NOMO-1 treated with dmso at 0.1 percent for 144 hours (cell line): ENCODE results near the gene MAP7.
A peak's percentile ranks its signal among the peaks of the same experiment; 100 is the strongest.
"Not testable (repeated sequence)": the region's sequence is repeated elsewhere in the genome, so short reads cannot be mapped to it uniquely, and the experiment has no call there.

Experiments
- DNase-seq: peaks from one replicate; lab custom pipeline; 2025; ENCODE audit not compliant: unreplicated experiment; lab: John Stamatoyannopoulos, UW

MAP7 gene

GRCh38 chr6:136550330-136551071, at the start of gene MAP7:
Gene MAP7, minus strand, starts transcription at chr6:136550422. Its CDS starts 14 bp downstream, at chr6:136550408.
- DNase-seq, result peak; percentile 12

GRCh38 chr6:136599329-136600011, 49.2 kb upstream of the MAP7 start:
- DNase-seq, result no peak

DNA sequence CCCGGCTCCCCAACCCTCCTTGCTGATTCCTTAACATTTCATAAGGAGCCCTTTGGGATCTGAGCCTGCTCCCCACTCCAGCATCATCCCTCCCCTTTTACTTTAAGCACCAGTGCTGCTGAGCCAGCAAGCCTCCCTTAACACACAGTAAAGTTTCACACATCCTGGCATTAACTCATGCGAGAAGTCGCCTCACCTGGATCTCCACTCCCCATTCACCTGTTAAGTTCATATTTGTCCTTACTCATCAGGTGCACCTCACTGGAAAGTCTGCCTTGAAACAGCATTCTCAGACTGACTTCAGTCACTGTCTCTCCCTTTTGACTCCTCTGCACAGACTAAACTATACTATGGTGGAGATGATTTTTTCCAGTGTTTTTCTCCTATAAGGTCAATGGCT, 47.8 kb upstream of the MAP7 start:
- no peak for DNase-seq

DNA sequence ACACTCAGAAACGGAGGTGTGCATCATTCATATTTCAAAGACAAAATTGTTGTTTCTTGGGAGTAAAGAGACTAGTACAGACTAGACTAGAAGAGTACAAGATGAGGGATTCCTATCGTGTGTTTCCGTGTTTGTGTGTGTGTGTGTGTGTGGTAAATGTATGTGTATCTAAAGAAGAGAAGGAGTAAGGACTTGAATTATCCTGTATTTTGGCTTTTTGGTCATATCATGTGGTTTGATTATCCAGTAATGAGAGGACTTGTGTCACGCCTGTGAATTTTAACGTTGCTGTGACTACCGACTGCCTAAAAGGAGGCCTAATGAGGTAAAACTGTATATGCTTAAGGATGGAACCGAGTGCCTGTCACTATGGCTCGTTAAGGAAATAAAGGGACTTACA, 44.4 kb upstream of the MAP7 start:
- DNase-seq, result no peak

GRCh38 chr6:136593748-136594490, 43.7 kb upstream of the MAP7 start:
- peak; percentile 85 for DNase-seq

- DNase-seq, result no peak
Observed at GRCh38 chr6:136592930-136593673, 42.9 kb upstream of the MAP7 start.

GRCh38 chr6:136591617-136592016, 41.4 kb upstream of the MAP7 start:
- DNase-seq, result no peak

- DNase-seq, result not testable (repeated sequence)
Observed at GRCh38 chr6:136590846-136591245, 40.6 kb upstream of the MAP7 start.

GRCh38 chr6:136587527-136587926, 37.3 kb upstream of the MAP7 start:
- no peak for DNase-seq

DNA sequence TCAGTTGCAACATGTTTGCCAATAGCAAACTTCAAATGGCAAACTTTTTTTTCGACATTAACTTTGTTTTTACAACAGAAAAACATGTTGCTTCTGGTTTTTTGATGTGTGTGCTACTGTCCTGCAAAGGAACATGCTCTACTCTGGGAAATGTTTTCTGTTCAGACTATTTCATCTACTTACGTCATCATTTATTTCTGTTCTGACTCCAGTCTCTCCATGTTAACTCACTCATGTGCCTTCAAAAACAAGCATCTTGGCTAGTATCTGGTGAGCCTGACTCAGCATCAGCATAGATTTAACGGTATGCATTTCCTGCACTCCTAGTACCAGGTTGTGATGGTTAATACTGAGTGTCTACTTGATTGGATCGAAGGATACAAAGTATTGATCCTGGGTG, 36.1 kb upstream of the MAP7 start:
- DNase-seq, result no peak

GRCh38 chr6:136585523-136585922, 35.3 kb upstream of the MAP7 start:
- DNase-seq, result not testable (repeated sequence)

- DNase-seq, result not testable (repeated sequence)
Observed at GRCh38 chr6:136584290-136584689, 34.1 kb upstream of the MAP7 start.

DNA sequence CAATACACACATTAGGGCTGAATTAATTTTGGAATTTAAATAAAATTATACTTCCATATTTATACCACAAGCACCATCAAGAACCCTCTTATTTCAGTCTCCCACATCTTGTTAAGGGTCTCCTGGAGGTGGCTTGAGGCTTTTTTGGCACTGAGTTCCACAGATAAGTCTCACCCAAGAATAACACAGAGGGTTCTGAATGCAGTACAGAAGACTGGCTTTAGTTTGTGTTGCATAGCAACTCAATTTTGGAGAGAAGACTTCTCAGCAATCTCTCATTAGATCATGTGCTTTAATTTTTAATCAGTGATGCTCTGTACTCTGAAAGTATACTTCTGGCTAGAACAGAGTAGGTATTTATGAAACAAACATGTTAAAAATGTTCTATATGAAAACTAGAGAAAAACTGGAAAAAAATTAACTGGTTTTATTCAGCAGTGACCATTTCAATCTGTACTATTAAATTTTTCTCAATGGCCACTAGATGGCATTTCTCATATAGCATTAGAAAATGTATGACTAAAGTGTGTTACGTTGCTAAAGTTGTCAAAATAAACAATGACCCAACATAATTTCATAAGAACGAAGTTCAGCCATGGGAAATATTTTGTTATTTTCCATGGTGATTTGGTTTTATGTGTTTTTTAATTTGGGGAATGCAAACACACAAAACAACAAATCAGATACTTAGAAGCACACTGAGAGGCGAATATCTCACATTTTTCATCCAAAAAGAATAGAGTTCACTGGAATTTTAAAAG, 32.7 kb upstream of the MAP7 start:
- no peak for DNase-seq

DNA sequence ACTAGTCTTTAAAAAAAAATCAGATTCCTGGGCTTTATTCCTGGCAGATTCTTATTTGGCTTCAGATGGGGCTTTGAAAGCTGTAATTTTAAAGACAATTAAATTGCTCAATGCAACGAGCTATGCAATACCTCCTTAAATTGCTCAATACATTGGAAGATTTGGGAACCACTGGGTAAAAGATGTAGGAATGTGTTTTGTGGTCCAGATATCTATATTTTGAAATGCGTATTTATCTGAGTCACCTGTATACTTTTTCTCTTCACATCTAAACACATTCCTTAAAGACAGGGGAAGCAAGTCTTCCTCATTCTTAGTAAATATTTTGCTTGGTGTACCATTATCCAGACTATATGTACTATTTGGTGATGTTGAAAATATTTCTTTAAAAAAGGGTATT, 29.6 kb upstream of the MAP7 start:
- no peak for DNase-seq

GRCh38 chr6:136576821-136577220, 26.6 kb upstream of the MAP7 start:
- no peak for DNase-seq

DNA sequence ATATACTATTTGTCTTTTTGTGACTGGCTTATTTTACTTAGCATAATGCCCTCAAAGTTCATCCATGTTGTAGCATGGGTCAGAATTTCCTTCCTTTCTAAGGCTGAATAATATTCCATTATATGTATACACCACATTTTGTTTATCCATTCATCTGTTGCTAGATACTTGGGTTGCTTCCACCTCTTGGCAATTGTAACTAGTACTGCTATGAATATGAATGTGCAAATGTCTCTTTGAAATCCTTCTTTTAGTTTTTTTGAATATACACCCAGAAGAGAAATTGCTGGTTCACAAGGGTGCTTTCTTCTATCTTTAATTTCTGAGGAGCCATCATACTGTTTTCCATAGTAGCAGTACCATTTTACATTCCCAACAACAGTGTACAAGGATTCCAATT, 21.3 kb upstream of the MAP7 start:
- DNase-seq, result no peak

DNA sequence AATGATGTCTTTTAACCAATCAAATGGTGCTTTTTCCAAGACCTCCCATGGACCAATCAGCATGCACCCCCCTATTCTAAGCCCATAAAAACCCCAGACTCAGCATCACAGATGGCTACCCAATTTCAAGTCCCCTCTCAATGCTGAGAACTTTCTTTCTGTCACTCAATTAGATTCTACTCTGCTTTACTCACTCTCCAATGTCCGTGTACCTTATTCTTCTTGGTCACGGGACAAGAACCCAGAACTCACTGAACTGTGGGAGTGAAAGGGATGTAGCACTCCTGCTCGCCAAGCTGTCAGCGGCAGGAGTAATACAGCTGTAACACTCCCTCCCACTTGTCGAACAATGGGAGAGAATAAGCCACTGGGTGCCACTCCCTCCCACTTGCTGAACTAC, 20.8 kb upstream of the MAP7 start:
- DNase-seq, result no peak

DNA sequence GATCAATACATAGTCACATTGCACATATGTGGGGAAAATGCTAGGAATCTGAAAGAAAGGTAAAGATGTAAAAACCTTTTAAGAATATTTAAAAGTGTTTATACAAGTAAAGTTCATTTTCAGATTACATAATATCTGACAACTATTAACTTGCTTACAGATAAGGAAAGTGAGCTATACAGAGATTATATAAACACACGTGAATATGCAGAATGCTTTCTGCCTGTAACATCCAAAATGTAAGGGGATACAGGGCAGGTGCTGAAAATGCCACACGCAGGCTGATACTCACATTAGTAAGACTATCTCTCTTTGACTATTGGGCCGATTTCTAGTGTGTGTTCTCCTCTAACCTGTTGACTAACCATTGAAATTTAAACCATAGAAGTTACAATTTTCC, 17.9 kb upstream of the MAP7 start:
- DNase-seq, result no peak

- no peak for DNase-seq
Observed at GRCh38 chr6:136567688-136568087, 17.5 kb upstream of the MAP7 start.

GRCh38 chr6:136566851-136567250, 16.6 kb upstream of the MAP7 start:
- peak; percentile 9 for DNase-seq
